Astrocyte (in vitro differentiated cells and primary cell): ENCODE data around the gene ZBED1. TPM values are rescaled to one million over a fixed set of nuclear protein-coding genes. Genes with fewer than 3 reads are reported as not detected.

Source experiments
- DNase-seq: peaks from one replicate; pipeline ENCODE4 v3.0.0-alpha.2; 2010; ENCODE audit warnings: low read depth
- FAIRE-seq: peaks from 2 replicates; lab custom pipeline; 2011; peaks lifted over from hg19 to GRCh38; lab: Jason Lieb, UNC
- H2AFZ ChIP-seq: 2 replicates; pipeline ENCODE4 v1.6.0; 2012; ENCODE audit warnings: low read depth, low read length, inconsistent platforms
- H3K27ac ChIP-seq: 2 replicates; pipeline ENCODE4 v1.5.1; 2011; ENCODE audit warnings: low read depth, low read length, inconsistent platforms
- H3K27me3 ChIP-seq: 2 replicates; pipeline ENCODE4 v1.6.0; 2011; ENCODE audit warnings: low read length, inconsistent platforms; ENCODE audit not compliant: insufficient read depth
- H3K36me3 ChIP-seq: 2 replicates; pipeline ENCODE4 v1.5.1; 2011; ENCODE audit warnings: low read length, inconsistent platforms; ENCODE audit not compliant: insufficient read depth
- H3K4me1 ChIP-seq: 2 replicates; pipeline ENCODE4 v1.5.1; 2011; ENCODE audit warnings: low read length, inconsistent platforms; ENCODE audit not compliant: insufficient read depth
- H3K4me2 ChIP-seq: 2 replicates; pipeline ENCODE4 v1.6.0; 2012; ENCODE audit warnings: low read length, inconsistent platforms
- H3K4me3 ChIP-seq: 2 replicates; pipeline ENCODE4 v1.5.1; 2011; ENCODE audit warnings: low read depth, mild to moderate bottlenecking, low read length, inconsistent platforms; ENCODE audit not compliant: insufficient read depth
- H3K79me2 ChIP-seq: 2 replicates; pipeline ENCODE4 v1.6.0; 2012; ENCODE audit warnings: mild to moderate bottlenecking, low read length, inconsistent platforms; ENCODE audit not compliant: insufficient read depth
- H3K9ac ChIP-seq: 2 replicates; pipeline ENCODE4 v1.6.0; 2012; ENCODE audit warnings: mild to moderate bottlenecking, low read length, inconsistent platforms
- H3K9me3 ChIP-seq: 2 replicates; pipeline ENCODE4 v1.5.1; 2012; ENCODE audit warnings: low read depth, mild to moderate bottlenecking, low read length, inconsistent platforms; ENCODE audit not compliant: insufficient read depth
- H4K20me1 ChIP-seq: 2 replicates; pipeline ENCODE4 v1.6.0; 2012; ENCODE audit warnings: low read length, inconsistent platforms; ENCODE audit not compliant: insufficient read depth
- H3K27ac Mint-ChIP-seq: one replicate; pipeline ENCODE4 v1.8.0; 2021; ENCODE audit warnings: mild to moderate bottlenecking, mixed read lengths; ENCODE audit not compliant: unreplicated experiment
- H3K27me3 Mint-ChIP-seq: one replicate; pipeline ENCODE4 v1.8.0; 2021; ENCODE audit warnings: low read depth, mixed read lengths; ENCODE audit not compliant: unreplicated experiment
- H3K36me3 Mint-ChIP-seq: one replicate; pipeline ENCODE4 v1.8.0; 2021; ENCODE audit warnings: low read depth, mixed read lengths; ENCODE audit not compliant: unreplicated experiment
- H3K4me1 Mint-ChIP-seq: one replicate; pipeline ENCODE4 v1.8.0; 2021; ENCODE audit warnings: low read depth, mixed read lengths; ENCODE audit not compliant: unreplicated experiment
- H3K4me3 Mint-ChIP-seq: one replicate; pipeline ENCODE4 v1.8.0; 2021; ENCODE audit warnings: mild to moderate bottlenecking, moderate library complexity, mixed read lengths; ENCODE audit not compliant: unreplicated experiment
- H3K9me3 Mint-ChIP-seq: one replicate; pipeline ENCODE4 v1.8.0; 2021; ENCODE audit warnings: mild to moderate bottlenecking, mixed read lengths; ENCODE audit not compliant: unreplicated experiment
- EZH2 ChIP-seq: IDR thresholded peaks from 2 replicates; pipeline ENCODE4 v1.6.1; 2012; ENCODE audit warnings: mild to moderate bottlenecking, low read length, inconsistent platforms; ENCODE audit not compliant: insufficient read depth
- total RNA-seq: library from RNA; stranded (reverse); gene quantifications from 2 replicates; pipeline ENCODE4 v1.2.1, GENCODE V29; 2021
- TF ChIP-seq, protein P1 (sequence below): IDR thresholded peaks from 2 replicates; pipeline ENCODE4 v1.5.1; 2011; ENCODE audit warnings: low read depth, mild to moderate bottlenecking, inconsistent platforms, low read length, moderate library complexity; ENCODE audit not compliant: insufficient read depth

ZBED1 gene
- total RNA-seq, 1 donor from 2014 or later = 19.9 TPM

DNA sequence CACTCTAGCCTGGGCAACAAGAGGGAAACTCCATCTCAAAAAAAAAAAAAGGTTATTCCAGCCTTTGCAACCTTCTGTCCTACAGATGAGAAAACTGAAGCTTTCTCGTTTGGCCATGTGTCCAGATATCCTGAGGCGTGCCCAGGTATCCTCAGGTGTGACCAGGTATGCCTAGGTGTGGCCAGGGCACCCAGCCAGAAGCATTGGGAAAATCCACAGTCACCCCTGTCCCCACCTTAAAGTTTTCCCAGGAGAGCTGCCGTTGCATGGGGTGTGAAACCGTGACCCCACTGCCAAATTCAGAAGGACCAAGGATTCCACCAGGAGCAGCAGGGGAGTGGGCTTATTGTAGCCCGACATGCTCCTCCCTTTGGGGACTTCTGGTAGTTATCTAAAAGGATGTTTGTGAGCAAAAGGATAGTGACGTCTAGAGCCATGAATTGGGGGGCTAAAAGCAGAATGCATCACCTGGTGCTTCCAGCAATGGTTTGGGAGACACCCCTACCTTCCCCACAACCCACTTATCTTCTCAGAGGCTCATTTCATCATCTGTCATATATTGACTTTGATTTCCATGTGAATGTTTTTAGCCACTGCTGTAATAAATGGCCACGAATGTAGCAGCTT lies 4.0 kb upstream of the ZBED1 start:
- H4K20me1 ChIP-seq = peaks cover under 1% of the 10 kb centered on the region
- no peak overlapping the region for H3K4me3 ChIP-seq
- H3K27me3 Mint-ChIP-seq = no peaks in the 10 kb centered on the region
- H3K27ac ChIP-seq = no peak overlapping the region
- no peak overlapping the region for H3K27ac Mint-ChIP-seq
- H3K36me3 ChIP-seq = no peaks in the 10 kb centered on the region
- no peaks in the 10 kb centered on the region for H3K27me3 ChIP-seq
- H3K4me3 Mint-ChIP-seq = no peak overlapping the region
- H3K9ac ChIP-seq = no peak overlapping the region
- FAIRE-seq (no peak), DNase-seq (no peak)
- H3K4me1 ChIP-seq = peaks cover under 1% of the 10 kb centered on the region
- H3K79me2 ChIP-seq = peaks cover 5% of the 10 kb centered on the region
- H3K9me3 ChIP-seq = no peaks in the 10 kb centered on the region
- no peak overlapping the region for H3K4me2 ChIP-seq
- TF ChIP-seq, protein P1, sequence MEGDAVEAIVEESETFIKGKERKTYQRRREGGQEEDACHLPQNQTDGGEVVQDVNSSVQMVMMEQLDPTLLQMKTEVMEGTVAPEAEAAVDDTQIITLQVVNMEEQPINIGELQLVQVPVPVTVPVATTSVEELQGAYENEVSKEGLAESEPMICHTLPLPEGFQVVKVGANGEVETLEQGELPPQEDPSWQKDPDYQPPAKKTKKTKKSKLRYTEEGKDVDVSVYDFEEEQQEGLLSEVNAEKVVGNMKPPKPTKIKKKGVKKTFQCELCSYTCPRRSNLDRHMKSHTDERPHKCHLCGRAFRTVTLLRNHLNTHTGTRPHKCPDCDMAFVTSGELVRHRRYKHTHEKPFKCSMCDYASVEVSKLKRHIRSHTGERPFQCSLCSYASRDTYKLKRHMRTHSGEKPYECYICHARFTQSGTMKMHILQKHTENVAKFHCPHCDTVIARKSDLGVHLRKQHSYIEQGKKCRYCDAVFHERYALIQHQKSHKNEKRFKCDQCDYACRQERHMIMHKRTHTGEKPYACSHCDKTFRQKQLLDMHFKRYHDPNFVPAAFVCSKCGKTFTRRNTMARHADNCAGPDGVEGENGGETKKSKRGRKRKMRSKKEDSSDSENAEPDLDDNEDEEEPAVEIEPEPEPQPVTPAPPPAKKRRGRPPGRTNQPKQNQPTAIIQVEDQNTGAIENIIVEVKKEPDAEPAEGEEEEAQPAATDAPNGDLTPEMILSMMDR = no peak
- TF ChIP-seq EZH2 = no peak
- H3K36me3 Mint-ChIP-seq = no peaks in the 10 kb centered on the region
- no peaks in the 10 kb centered on the region for H3K4me1 Mint-ChIP-seq
- no peak overlapping the region for H2AFZ ChIP-seq
- no peaks in the 10 kb centered on the region for H3K9me3 Mint-ChIP-seq

DNA sequence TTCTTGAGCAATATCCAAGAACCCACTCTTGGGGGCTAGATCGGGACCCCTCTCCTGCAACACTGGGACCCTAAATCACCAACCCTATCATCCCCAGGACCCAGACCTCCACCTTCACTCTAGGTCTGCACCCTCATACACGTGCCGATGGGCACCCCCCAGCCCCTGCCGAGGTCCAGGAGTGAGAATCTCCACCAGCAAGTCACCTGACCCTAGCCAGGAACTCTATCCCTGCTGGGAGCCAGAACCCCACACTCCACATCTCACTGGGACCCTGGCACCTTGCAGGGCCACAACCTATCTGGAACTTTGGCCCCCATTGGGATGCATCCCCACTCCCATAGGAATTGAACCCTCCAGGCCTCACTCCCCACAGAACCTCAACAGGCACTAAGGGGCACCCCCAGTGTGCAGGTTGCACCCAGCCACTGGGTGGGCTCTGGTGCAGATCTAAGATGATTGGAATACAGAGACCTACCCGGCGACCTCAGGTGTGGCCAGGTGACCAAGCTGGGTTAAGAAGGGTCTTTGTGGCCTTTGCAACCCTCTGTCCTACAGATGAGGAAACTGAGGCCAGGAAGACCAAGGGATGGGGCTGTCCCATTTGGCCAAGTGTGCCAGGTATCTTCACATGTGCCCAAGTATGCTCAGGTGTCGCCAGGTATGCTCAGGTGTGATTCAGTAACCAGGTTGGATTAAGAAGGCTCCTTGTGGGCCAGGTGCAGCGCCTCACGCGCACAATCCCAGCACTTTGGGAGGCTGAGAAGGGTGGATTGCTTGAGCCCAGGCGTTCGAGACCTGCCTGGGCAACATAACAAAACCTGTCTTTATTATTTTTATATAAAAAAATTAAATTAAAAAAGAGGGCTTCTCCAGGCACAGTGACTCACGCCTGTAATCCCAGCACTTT lies 3.1 kb upstream of the ZBED1 start:
- H3K27ac ChIP-seq = no peak overlapping the region
- H3K4me1 ChIP-seq = peaks cover 10% of the 10 kb centered on the region
- no peak overlapping the region for H3K4me3 ChIP-seq
- no peak for FAIRE-seq
- no peak for TF ChIP-seq EZH2
- TF ChIP-seq, protein P1 = no peak
- no peak overlapping the region for H3K4me2 ChIP-seq
- peaks cover 4% of the 10 kb centered on the region for H3K4me1 Mint-ChIP-seq
- H3K9me3 ChIP-seq = no peaks in the 10 kb centered on the region
- no peaks in the 10 kb centered on the region for H3K36me3 Mint-ChIP-seq
- H3K36me3 ChIP-seq = no peaks in the 10 kb centered on the region
- peaks cover 15% of the 10 kb centered on the region for H3K79me2 ChIP-seq
- H3K9ac ChIP-seq = no peak overlapping the region
- H2AFZ ChIP-seq = no peak overlapping the region
- H3K27me3 ChIP-seq = no peaks in the 10 kb centered on the region
- no peak for DNase-seq
- H3K4me3 Mint-ChIP-seq = no peak overlapping the region
- H3K9me3 Mint-ChIP-seq = no peaks in the 10 kb centered on the region
- H3K27ac Mint-ChIP-seq = no peak overlapping the region
- H4K20me1 ChIP-seq = peaks cover 10% of the 10 kb centered on the region
- no peaks in the 10 kb centered on the region for H3K27me3 Mint-ChIP-seq
